Measurements from ENCODE around the gene PRKCZ. TPM values are rescaled to one million over a fixed set of nuclear protein-coding genes. Genes with fewer than 3 reads are reported as not detected.

The PRKCZ gene
- total and polyA plus RNA-seq, 2 experiments from 2014 or later: 26.2 to 36.9 TPM

DNA sequence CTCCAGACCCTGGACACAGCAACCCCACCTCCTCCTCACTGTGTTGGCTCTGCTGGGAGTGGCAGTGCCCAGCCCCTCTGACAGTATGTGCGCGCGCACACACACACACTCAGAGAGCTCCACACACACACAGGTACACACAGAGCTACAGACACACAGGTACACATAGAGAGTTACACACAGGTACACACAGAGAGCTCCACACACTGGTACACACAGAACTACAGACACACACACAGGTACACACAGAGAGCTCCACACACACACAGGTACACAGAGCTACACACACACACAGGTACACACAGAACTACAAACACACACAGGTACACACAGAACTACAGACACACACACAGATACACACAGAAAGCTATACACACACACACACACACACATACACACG lies 6.3 kb upstream of the PRKCZ start:
- no peak for TF ChIP-seq JUNB (IDR thresholded peaks at IDR 0.05; ENCODE audit: unreplicated experiment)
- H3K79me2 ChIP-seq (replicated peaks; ENCODE audit: insufficient read depth): no peaks in the 10 kb centered on the region
- peak overlapping the region; percentile 26 for H3K4me3 Mint-ChIP-seq
- H3K27ac ChIP-seq (ENCODE audit: low read depth): no peak overlapping the region
- no peak overlapping the region for H3K4me3 ChIP-seq
- no peaks in the 10 kb centered on the region for H4K20me1 ChIP-seq (replicated peaks; ENCODE audit: insufficient read depth)
- H3K4me1 ChIP-seq (ENCODE audit: insufficient read depth): peaks cover 21% of the 10 kb centered on the region; the same call in 1 of the 2 replicates
- no peaks in the 10 kb centered on the region for H3K27me3 ChIP-seq (ENCODE audit: insufficient read depth)
- no peak overlapping the region for H3K4me2 ChIP-seq
- peaks cover under 1% of the 10 kb centered on the region; the same call in 1 of the 3 replicates for H3K36me3 Mint-ChIP-seq (ENCODE audit: low read depth)
- H3K27me3 Mint-ChIP-seq (ENCODE audit: insufficient read depth, low read depth, poor library complexity): peaks cover 27% of the 10 kb centered on the region
- ATAC-seq (no peak), DNase-seq (ENCODE audit: low spot score) (no peak)
- H3K36me3 ChIP-seq (ENCODE audit: insufficient read depth): no peaks in the 10 kb centered on the region
- H3K4me1 Mint-ChIP-seq: peaks cover 13% of the 10 kb centered on the region
- H2AFZ ChIP-seq: no peak overlapping the region
- H3K27ac Mint-ChIP-seq: no peak overlapping the region
- H3F3A ChIP-seq (replicated peaks; ENCODE audit: low read depth): peaks cover 9% of the 10 kb centered on the region
- no peaks in the 10 kb centered on the region for H3K9me2 ChIP-seq (ENCODE audit: insufficient read depth)
- H3K9me3 Mint-ChIP-seq: no peaks in the 10 kb centered on the region; the same call in 1 of the 3 replicates

GRCh38 chr1:2044510-2045319 lies 5.5 kb upstream of the PRKCZ start:
- peak overlapping the region; percentile 49 for H3K4me3 ChIP-seq
- H3K27ac Mint-ChIP-seq: no peak overlapping the region
- H3K4me1 Mint-ChIP-seq: peaks cover 19% of the 10 kb centered on the region
- H3F3A ChIP-seq (replicated peaks; ENCODE audit: low read depth): peaks cover 16% of the 10 kb centered on the region
- ATAC-seq: peak; percentile 14
- peak overlapping the region; percentile 98 for H2AFZ ChIP-seq
- H3K4me1 ChIP-seq (ENCODE audit: insufficient read depth): peaks cover 25% of the 10 kb centered on the region; the same call in 1 of the 2 replicates
- H3K36me3 ChIP-seq (ENCODE audit: insufficient read depth): no peaks in the 10 kb centered on the region
- peaks cover 2% of the 10 kb centered on the region; the same call in 1 of the 3 replicates for H3K36me3 Mint-ChIP-seq (ENCODE audit: low read depth)
- peak; percentile 70 for DNase-seq (ENCODE audit: low spot score)
- H3K9me2 ChIP-seq (ENCODE audit: insufficient read depth): no peaks in the 10 kb centered on the region
- no peaks in the 10 kb centered on the region; the same call in 1 of the 3 replicates for H3K9me3 Mint-ChIP-seq
- H3K4me2 ChIP-seq: peak overlapping the region; percentile 75
- TF ChIP-seq JUNB (IDR thresholded peaks at IDR 0.05; ENCODE audit: unreplicated experiment): no peak
- peak; percentile 53 to 80 for TF ChIP-seq CTCF (conservative IDR thresholded peaks at IDR 0.05; ENCODE audit: low read depth in 2 of 2)
- peaks cover 27% of the 10 kb centered on the region for H3K27me3 Mint-ChIP-seq (ENCODE audit: insufficient read depth, low read depth, poor library complexity)
- H3K79me2 ChIP-seq (replicated peaks; ENCODE audit: insufficient read depth): no peaks in the 10 kb centered on the region
- no peaks in the 10 kb centered on the region for H3K27me3 ChIP-seq (ENCODE audit: insufficient read depth)
- no peaks in the 10 kb centered on the region for H4K20me1 ChIP-seq (replicated peaks; ENCODE audit: insufficient read depth)
- peak overlapping the region; percentile 41; the same call in 2 of the 3 replicates for H3K4me3 Mint-ChIP-seq
- no peak overlapping the region for H3K27ac ChIP-seq (ENCODE audit: low read depth)

- no peak for DNase-seq (ENCODE audit: low spot score)
- no peak overlapping the region for H3K4me3 ChIP-seq
- Mint-ChIP-seq H3K27me3 (ENCODE audit: insufficient read depth, low read depth, poor library complexity) (peaks cover 27% of the 10 kb centered on the region), H3K4me3 (0 out of 3 replicates have a peak overlapping the region, but pooled peaks have one; percentile 15), H3K36me3 (ENCODE audit: low read depth) (peaks cover 2% of the 10 kb centered on the region; the same call in 1 of the 3 replicates), H3K4me1 (peaks cover 19% of the 10 kb centered on the region), H3K9me3 (no peaks in the 10 kb centered on the region; the same call in 2 of the 3 replicates), H3K27ac (no peak overlapping the region)
- peaks cover 25% of the 10 kb centered on the region; the same call in 1 of the 2 replicates for H3K4me1 ChIP-seq (ENCODE audit: insufficient read depth)
- peaks cover 18% of the 10 kb centered on the region for H3F3A ChIP-seq (replicated peaks; ENCODE audit: low read depth)
- no peaks in the 10 kb centered on the region for H3K27me3 ChIP-seq (ENCODE audit: insufficient read depth)
- no peak overlapping the region for H3K27ac ChIP-seq (ENCODE audit: low read depth)
- H3K79me2 ChIP-seq (replicated peaks; ENCODE audit: insufficient read depth): no peaks in the 10 kb centered on the region
- no peak overlapping the region for H3K4me2 ChIP-seq
- no peaks in the 10 kb centered on the region for H4K20me1 ChIP-seq (replicated peaks; ENCODE audit: insufficient read depth)
- no peaks in the 10 kb centered on the region for H3K9me2 ChIP-seq (ENCODE audit: insufficient read depth)
- H3K36me3 ChIP-seq (ENCODE audit: insufficient read depth): no peaks in the 10 kb centered on the region
- no peak for ATAC-seq
- H2AFZ ChIP-seq: no peak overlapping the region
- TF ChIP-seq, protein P1, sequence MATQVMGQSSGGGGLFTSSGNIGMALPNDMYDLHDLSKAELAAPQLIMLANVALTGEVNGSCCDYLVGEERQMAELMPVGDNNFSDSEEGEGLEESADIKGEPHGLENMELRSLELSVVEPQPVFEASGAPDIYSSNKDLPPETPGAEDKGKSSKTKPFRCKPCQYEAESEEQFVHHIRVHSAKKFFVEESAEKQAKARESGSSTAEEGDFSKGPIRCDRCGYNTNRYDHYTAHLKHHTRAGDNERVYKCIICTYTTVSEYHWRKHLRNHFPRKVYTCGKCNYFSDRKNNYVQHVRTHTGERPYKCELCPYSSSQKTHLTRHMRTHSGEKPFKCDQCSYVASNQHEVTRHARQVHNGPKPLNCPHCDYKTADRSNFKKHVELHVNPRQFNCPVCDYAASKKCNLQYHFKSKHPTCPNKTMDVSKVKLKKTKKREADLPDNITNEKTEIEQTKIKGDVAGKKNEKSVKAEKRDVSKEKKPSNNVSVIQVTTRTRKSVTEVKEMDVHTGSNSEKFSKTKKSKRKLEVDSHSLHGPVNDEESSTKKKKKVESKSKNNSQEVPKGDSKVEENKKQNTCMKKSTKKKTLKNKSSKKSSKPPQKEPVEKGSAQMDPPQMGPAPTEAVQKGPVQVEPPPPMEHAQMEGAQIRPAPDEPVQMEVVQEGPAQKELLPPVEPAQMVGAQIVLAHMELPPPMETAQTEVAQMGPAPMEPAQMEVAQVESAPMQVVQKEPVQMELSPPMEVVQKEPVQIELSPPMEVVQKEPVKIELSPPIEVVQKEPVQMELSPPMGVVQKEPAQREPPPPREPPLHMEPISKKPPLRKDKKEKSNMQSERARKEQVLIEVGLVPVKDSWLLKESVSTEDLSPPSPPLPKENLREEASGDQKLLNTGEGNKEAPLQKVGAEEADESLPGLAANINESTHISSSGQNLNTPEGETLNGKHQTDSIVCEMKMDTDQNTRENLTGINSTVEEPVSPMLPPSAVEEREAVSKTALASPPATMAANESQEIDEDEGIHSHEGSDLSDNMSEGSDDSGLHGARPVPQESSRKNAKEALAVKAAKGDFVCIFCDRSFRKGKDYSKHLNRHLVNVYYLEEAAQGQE (IDR thresholded peaks at IDR 0.05; ENCODE audit: unreplicated experiment): no peak
- TF ChIP-seq ZNF114 (CRISPR knock-in tag; IDR thresholded peaks at IDR 0.05) (no peak), EZH2phosphoT487 (IDR thresholded peaks at IDR 0.05; ENCODE audit: unreplicated experiment) (no peak), NANOG (IDR thresholded peaks at IDR 0.05; ENCODE audit: borderline replicate concordance) (no peak)
Observed at GRCh38 chr1:2045468-2046173, 4.6 kb upstream of the PRKCZ start.
